HG03025 (cell line): ENCODE data around the gene ORC1.
"Not testable (repeated sequence)": the region's sequence is repeated elsewhere in the genome, so short reads cannot be mapped to it uniquely, and the experiment has no call there.

Experiments
- ATAC-seq: cut with Tn5 transposase; IDR thresholded peaks from one replicate; pipeline ENCODE4 v1.9.1; 2021; ENCODE audit warnings: mild to moderate bottlenecking, moderate library complexity; ENCODE audit not compliant: unreplicated experiment, low FRiP score

ORC1 gene

DNA sequence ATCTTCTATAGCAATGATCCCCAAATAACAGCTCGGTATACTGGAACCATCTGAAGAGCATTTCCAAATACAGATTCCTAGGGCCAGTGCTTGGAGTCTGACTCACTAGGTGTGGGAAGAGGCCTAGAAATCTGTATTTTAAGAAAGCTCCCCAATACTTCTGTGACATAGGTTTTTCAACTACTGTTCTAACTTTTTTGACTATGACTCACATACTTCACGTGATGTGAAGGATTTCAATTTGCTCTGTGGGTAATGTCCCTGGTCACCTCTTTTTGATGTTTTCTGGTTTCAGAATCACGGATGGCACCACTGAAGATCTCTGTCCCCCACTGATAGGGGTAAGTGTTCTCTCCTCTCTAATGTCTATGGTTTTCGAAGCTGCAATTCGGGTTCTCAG, 11.0 kb downstream of the ORC1 start:
- ATAC-seq = no peak

DNA sequence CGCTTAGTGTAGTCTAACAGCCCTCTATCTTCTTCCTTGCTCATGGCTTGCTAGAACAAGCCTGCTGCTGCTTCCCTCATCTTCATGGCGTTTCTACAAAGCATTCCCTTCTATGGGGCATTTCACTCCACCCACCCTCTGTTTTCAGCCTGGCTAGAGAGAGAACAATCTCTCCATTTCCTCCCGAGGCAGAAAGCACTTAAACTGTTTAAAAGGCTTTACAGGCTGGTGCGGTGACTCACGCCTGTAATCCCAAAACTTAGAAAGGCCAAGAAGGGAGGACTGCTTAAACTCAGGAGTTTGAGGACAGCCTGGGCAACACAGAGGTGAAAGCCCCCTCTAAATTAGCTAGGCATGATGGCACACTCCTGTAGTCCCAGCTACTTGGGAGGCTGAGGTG, 17.8 kb downstream of the ORC1 start:
- no peak for ATAC-seq

DNA sequence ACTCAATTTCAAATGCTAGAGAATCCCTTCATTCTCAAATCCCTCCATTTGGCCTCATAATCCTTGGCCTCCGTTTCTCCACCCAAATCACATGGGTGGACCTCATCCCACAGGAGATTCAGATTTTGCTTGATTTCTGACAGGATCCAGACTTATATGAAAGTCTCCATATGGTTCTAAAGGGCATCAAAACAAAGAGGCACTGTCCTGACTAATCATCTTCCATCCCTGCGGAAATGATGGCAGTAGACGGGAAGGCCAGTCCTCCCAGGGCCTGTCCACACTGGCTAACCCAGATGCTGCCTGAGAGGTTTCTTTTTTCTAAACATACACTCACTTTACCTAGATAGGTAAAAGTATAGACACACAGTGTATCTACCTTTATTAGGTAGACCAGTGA, 18.8 kb downstream of the ORC1 start:
- ATAC-seq = no peak

DNA sequence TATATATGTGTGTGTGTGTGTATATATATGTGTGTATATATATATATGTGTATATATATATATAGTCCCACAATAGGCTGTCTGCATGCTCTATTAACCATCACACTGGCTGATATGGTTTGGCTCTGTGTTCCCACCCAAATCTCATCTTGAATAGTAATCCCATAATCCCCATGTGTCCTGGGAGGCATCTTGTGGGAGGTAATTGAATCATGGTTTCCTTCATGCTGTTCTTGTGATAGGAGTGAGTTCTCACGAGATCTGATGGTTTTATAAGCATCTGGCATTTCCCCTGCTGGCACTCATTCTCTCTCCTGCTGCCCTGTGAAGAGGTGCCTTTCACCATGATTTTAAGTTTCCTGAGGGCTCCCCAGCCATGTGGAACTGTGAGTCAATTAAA, 34.4 kb downstream of the ORC1 start:
- not testable (repeated sequence) for ATAC-seq

DNA sequence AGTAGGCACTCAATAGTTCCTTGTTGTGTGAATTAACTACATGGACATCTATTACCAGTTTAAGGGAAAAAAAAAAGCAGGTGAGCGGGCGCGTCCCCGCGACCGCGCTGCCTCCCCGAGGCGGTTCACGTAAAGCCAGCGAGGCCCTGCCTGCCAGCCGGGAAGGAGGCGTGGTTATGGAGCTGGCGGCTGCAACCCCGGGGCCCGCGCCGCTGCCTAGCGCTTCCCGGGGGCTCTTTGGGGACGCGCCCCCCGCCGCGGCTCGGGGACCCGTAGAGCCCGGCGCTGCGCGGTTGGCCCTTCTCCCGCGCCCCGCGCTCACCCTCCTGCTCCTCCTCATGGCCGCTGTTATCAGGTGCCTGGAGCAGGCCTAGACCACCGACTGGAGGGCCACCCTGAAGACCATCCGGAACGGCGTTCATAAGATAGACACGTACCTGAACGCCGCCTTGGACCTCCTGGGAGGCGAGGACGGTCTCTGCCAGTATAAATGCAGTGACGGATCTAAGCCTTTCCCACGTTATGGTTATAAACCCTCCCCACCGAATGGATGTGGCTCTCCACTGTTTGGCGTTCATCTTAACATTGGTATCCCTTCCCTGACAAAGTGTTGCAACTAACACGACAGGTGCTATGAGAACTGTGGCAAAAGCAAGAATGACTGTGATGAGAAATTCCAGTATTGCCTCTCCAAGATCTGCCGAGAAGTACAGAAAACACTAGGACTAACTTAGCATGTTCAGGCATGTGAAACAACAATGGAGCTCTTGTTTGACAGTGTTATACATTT, 35.6 kb downstream of the ORC1 start:
- no peak for ATAC-seq

DNA sequence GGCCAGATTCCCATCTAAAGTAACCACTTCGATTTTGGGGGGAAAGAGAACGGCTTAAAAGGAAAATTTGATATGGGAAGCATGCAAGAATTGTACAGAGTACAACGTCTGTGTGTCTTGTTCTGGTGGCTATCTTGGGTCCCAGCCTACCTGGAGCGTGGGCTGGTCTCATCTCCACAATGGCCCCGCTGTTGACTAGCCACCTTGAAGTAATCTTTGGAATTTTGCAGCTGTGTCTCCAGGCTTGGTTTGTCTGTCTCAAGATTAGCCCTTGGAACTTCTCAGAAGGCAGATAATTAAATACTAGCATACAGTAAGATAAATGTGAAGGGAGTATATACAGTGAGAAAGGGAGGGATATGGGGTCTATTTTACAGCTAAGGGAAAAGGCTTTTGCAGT, 37.0 kb downstream of the ORC1 start:
- ATAC-seq = no peak

DNA sequence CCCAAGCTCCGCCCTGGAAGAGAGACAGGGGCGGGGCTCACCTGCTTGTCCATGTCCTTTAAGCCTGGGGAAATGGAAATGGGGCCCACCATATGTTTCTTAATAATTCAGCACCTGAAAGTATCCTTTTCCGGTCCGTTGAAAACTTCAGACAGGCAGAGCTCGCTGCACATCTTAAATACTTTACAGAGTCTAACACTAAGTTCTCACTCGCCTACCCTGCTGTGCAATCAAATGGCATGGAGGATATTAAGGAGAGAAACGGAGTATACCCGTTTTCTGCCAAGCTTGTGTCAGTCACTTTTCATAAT, 37.8 kb downstream of the ORC1 start:
- no peak for ATAC-seq

DNA sequence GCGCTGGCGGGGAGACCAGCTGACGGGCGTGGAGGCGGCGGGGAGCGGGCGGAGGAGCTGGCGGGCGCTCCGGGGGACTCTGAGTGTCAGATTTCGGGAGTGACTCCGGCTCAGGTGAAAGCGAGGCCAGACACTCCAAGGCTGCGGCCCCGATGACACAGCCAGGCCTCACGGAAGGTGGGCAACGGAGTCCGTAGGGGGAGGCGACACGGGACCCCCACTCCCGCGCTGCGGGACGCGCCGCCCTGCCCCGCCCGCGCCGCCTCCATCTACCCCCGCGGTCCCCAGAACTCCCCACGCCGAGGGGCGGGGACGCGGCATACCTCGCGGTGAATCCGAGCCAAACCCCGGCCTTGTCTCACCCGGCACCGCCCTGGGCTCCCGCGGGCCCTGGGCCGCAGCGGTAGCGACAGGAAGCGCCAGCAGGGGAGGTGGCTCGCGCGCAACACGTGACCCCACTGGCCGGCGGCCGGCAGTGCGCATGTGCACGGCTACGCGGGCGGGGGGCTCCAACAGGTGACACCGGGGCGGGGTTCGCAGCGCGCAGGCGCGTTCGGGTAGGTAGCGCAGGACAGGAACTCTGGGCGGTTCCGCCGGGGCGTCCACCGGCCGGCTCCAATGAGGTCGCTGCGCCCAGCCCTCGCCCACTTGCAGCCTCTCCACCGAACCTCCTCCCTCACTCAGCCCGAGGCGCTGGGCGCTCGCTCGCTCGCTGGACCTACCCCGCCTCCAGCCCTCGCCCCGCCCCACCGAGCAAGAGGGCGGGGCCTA, 38.3 kb downstream of the ORC1 start, which contains the start of gene CC2D1B:
Gene CC2D1B, minus strand, starts transcription at position 460 of the 771 bp plus-strand sequence. CDS start 1,585 bp downstream, outside the sequence.
- peak; percentile 92 for ATAC-seq

DNA sequence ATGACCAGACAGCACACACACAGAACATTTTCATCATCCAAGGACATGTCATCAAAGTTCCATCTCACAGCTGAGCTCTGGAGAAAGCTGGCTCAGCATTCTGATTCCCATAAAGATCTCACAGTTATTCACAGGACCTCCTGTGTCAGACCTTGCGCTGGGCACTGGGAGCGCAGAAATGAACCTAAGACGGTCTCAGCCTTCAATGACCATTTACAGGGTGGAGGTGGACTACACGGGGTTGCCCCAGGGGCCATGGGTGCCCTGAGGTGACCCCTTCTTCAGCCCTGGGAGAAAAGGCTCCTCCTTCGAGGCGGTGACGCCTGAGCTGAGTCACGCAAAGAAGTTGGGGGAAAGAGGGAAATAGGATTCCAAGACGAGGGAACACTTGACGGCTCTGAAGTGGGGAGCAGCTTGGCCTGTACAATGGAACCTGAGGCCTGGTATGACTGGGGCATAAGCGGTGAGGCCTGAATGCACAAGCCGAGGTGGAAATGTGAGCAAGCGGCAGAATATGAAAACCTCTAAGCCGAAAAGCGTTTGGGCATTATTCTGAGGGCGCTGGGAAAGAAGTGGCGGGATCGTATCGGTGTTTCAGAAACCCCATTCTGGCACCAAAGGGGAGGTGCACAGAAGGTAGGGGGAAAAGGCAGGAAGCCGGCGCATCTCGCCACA, 39.0 kb downstream of the ORC1 start:
- ATAC-seq = no peak

DNA sequence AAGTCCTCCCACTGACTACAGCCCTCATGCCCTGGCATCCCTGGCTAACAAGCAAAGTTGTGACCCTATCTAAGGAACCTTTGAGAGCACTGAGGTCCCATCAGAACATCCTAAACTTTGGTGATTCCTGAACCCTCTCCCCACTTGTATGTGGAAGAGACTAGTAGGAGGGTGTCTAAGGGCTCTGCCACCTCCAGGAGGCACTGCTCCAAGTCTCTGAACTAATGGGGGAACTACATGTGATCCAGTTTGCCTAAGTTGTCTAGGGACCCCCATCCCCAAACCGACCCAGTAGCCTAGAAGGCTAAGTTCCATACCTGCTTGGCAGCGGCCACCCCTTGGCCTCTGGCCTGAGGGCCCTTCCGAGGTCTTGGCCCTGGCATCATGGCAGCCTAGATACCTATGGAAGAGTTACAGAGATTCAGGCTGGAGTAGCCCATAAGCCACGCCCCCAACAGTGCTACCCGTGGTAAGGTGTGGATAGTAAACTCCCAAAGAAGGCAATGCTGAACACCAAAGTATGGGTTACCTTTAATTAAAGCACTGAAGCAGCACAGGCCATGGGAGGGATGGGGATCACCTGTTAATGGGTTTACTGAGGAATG, 39.9 kb downstream of the ORC1 start:
- no peak for ATAC-seq

DNA sequence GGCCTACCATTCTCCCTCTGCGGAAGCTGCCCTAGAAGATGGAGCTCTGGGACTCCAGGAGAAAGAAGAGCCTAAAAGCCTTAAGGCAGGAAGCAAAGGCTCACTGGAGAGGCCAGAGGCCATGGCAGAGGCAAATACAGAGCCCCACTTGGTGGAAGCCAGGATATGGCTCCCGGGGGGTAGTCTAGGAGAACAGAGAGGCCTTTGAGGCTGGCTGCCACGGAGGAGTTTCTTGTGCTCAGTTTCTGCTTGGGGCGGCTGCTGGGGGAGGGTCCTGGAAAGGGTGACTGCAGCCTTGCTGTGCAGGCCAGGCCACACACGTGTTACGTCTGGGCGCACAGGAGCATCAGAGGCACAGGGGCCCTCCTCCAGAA, 43.6 kb downstream of the ORC1 start:
- no peak for ATAC-seq

DNA sequence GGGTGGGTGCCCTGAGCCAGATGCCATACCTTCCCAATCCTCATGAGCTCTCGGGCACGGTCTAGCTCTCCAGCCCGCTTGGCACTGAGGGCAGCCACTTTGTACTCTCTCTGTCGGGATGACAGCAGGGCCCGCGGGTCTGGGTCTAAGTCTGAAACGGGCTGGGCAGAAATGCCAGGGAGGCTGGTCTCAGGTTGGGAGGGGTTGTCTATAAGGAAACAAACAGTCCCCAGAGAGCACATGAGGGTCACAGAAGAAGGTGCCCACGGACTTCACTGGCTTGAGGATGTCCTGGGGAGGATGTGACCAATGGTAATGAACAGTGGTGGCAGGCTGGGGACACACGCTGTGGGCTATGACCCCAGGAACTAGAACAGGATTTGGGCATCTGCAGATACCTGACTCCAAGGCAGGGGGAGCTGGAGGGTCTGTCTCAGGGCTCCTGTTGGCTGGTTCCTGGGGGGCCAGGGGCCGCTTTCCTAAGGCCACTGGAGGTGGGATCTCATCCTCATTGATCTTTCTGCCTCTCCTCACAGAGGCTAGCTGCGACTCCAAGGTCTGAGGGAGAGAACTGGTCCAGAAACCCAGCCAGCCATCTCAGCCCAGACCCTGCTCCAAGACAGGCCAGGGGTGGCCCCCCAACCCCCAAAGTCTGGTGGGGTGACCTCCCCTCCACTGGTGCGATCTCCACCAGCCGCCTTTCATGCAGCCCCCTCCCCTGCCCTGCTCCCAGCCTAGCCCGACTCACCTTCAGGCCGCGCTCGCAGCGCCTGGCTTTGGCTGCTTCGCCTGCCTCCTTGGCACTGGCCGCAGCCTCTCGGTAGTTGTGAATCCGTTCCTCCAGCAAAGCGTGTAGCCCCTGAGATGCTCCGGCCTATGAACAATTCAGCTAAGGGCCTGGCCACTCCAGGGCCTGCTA, 44.3 kb downstream of the ORC1 start:
- no peak for ATAC-seq

DNA sequence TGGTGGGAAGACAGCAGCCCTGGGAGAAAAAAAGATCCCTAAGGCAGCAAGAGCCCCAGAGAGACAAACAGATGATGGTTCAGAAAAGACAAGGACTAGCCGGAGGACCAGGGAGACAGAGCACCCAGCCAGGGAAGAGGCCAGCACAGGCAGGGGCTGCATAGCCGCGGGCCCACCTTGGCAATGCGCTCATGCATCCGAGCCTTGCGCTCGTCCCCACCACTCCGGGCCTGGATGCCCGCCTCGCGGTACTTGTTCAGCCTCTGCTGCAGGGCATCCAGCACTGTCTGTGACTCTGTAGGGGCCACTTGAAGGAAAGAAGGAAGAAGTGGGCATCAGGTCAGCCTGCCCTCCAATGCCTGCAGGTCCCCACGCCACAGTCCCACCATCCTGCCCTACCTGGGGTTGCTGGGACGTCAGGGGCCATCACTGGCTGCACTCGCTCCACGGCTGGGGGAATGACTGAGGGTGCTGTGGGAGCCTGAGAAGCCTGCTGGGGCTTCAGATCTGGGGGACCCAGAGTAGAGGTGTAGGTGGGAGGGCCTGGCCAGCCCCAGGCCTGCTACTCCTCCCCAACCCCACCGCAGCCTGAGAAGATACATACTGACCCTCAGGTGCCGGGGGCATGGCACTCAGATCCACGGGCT, 45.2 kb downstream of the ORC1 start:
- ATAC-seq = no peak

DNA sequence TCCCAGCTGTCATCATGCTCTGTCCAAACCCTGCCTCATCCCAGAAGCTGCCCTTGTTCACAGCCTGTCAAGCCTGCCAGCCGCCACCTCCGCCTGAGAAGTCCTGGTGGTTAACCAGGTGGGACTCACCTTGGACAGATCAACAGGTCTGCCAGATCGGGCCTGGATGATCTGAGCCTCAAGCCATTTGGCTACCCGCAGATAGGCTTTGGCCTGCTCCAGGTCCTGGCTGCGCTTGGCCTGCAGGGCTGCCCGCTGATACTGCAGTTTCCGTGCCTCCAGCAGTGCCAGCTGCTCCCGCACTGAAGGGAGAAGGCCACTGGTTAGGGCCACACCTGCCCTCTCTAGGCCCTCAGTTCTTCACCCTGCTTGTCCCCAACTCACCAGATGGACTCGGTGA, 46.8 kb downstream of the ORC1 start:
- ATAC-seq = no peak

DNA sequence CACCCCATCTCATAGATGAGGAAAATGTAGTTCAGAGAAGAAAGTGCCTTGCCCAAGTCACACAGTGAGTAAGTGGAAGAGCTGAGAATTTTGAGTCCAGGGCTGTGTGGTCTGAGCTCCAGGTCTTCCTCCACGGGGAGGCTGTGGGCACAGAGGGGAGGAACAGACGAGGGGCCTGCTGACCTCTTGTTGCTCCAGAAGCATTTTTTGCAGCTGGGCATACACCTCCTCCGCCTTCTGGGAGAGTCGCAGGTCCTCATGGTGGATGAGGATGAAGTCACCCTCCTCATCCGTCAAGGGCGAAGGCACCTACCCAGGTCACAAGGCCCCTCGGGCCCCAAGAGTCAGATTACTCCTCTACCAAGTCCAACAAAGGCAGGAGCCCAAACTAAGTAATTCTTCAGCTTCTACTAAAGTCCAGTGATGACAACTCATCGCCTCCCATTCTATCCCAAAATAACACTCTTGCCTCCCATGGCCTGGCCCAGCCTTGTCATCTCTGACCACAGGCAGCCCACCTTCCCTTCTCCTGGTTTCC, 47.3 kb downstream of the ORC1 start:
- no peak for ATAC-seq

DNA sequence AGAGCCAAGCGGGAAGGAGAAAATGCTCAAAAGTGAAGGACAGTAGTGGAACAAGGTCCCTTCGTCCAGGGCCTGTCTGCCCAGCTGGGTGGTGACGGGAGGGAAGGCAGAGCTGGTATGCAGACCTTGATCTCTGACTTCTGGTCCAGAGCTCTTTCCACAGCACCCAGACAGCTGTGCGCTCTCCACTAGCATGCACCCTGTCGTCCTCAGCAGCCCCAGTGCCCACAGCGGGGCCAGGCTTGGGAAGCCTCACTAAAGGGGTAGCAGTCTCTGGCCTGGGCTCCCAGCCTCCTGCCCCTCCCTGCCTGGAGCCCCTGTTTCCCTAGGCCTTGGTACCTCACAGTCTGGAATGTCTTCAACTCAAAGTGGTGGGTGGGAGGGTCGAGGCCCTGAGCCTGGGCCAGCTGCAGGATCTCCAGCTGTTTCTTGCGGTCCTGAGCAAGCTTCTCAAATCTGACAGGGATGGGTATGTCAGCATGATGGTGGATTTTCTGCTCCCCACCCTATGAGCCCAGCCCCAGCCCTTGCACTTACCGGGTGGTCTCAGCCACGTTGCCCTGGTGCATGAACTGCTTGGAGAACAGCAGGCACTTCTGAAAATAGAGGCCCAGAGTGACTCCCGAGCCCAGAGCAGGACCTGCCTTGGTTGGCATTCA, 48.2 kb downstream of the ORC1 start:
- no peak for ATAC-seq

DNA sequence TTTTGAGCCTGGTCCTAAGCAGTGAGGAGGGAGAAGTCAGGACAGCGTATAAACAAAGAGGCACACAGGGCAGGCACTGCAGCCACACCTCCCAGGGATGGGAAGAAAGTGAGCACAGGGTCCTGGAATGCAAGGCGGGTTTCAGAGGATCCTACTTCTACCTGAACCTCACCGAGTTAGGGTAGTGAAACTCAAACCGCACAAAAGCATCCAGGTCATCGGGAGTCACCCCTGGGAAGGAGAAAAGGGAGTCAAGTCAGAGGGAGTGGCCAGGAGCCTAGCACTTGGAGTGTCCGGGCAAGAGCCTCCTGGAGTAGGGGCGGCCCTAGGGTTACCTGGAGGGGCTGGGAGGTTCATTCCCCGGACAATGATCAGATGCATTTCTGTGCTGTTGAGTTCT, 48.8 kb downstream of the ORC1 start:
- no peak for ATAC-seq

DNA sequence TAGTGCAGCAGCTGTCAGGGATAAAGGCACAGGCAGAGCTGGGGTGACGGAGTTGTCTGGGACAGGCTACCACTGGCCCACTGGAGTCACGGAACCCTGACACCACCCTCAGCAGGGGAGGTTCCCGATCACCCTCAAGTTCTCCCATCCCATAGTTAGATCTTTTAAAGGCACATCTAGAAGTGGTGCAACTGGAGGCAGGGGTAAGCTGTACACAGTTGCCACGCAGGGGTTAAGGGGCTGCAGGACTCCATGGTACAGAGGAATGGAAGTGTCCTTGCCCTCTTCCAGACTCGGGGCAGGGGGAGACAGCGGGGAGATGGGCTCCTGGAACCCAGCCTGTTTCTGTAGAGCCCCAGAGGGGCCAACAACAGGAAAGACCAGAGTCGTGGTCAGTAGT, 51.5 kb downstream of the ORC1 start:
- no peak for ATAC-seq
